GM23338 (cell line): ENCODE data around the gene HDAC11.
"Not testable (repeated sequence)": the region's sequence is repeated elsewhere in the genome, so short reads cannot be mapped to it uniquely, and the experiment has no call there.

Experiments used
- CREB1 ChIP-seq: fragments of 250-450 bp; sonication (Bioruptor Pico); IDR thresholded peaks from 2 replicates; pipeline ENCODE4 v1.5.0; 2020; ENCODE audit warnings: low read depth, mild to moderate bottlenecking, moderate library complexity
- CTCF ChIP-seq, 2 experiments: fragments of 200-600 bp in 1 of 2; sonication (generic) in 1 of 2; conservative IDR thresholded peaks; 2 replicates each; pipeline versions ENCODE4 v1.5.1 to v1.6.1; 2016 to 2017; ENCODE audit warnings: antibody characterized with exemption in 2 of 2, low read depth in 2 of 2, mild to moderate bottlenecking in 2 of 2, moderate library complexity in 1 of 2
- ETS1 ChIP-seq: IDR thresholded peaks from 2 replicates; pipeline ENCODE4 v1.6.1; 2016; ENCODE audit warnings: antibody characterized with exemption
- EZH2 ChIP-seq: fragments of 200-600 bp; sonication (generic); IDR thresholded peaks from one replicate; pipeline ENCODE4 v1.8.0; 2017; ENCODE audit warnings: antibody characterized with exemption, mild to moderate bottlenecking, low read depth; ENCODE audit not compliant: unreplicated experiment
- JUNB ChIP-seq: IDR thresholded peaks from one replicate; pipeline ENCODE4 v1.6.1; 2016; ENCODE audit warnings: antibody characterized with exemption; ENCODE audit not compliant: unreplicated experiment

- not testable (repeated sequence) for TF ChIP-seq EZH2; CREB1 (CRISPR knock-in tag); JUNB; ETS1; CTCF (conservative IDR thresholded peaks at IDR 0.05; ENCODE audit: low read depth in 2 of 2)
Measured at GRCh38 chr3:13436213-13436612, 43.9 kb upstream of the HDAC11 start.
